ENCODE results near the gene GALNT1.

- TF ChIP-seq CTCF (IDR thresholded peaks at IDR 0.05) (no peak), POLR2A (IDR thresholded peaks at IDR 0.05) (no peak)
These were observed 36.7 kb downstream of the GALNT1 start for GRCh38 chr18:35618289-35618688.

Data from stomach (tissue), 4 donors.